Vagina (tissue), 2 donors: ENCODE results near the gene PTK6. TPM values are rescaled to one million over a fixed set of nuclear protein-coding genes. Genes with fewer than 3 reads are reported as not detected.

Source experiments
- DNase-seq, 2 donors: peaks; one replicate each; pipeline ENCODE4 v3.0.0-alpha.2; 2017; ENCODE audit errors: extremely low spot score in 2 of 2
- H3K27ac ChIP-seq: fragments of 200-600 bp; sonication (generic); one replicate; pipeline ENCODE4 v1.5.1; 2019
- H3K27me3 ChIP-seq: fragments of 200-600 bp; sonication (generic); one replicate; pipeline ENCODE4 v1.5.1; 2019
- H3K36me3 ChIP-seq, 2 donors: fragments of 200-600 bp; sonication (generic); one replicate each; pipeline ENCODE4 v1.5.1; 2017 to 2019
- H3K4me1 ChIP-seq: fragments of 200-600 bp; sonication (generic); one replicate; pipeline ENCODE4 v1.5.1; 2019
- H3K4me3 ChIP-seq, 2 donors: fragments of 200-600 bp; sonication (generic); 1 replicate in 1 of 2; 2 replicates in 1 of 2; pipeline ENCODE4 v1.5.1; 2016 to 2019
- H3K9me3 ChIP-seq: fragments of 200-600 bp; sonication (generic); one replicate; pipeline ENCODE4 v1.5.1; 2019
- CTCF ChIP-seq, 3 experiments: fragments of 450-650 bp in 2 of 3; fragments of 200-600 bp in 1 of 3; sonication (generic) in 1 of 3; IDR thresholded peaks; one replicate each; pipeline ENCODE4 v1.5.1; 2017 to 2019; ENCODE audit warnings: antibody characterized with exemption in 3 of 3, mild to moderate bottlenecking in 2 of 3, moderate library complexity in 2 of 3
- POLR2A ChIP-seq, 2 donors: fragments of 450-650 bp; IDR thresholded peaks; one replicate each; pipeline ENCODE4 v1.6.1; 2017; ENCODE audit warnings: antibody characterized with exemption in 2 of 2, mild to moderate bottlenecking in 2 of 2, moderate library complexity in 2 of 2
- POLR2AphosphoS5 ChIP-seq, 2 donors: sonication (generic); formaldehyde crosslinking; IDR thresholded peaks; one replicate each; pipeline ENCODE4 v1.9.0; 2017; ENCODE audit warnings: antibody characterized with exemption in 2 of 2, mild to moderate bottlenecking in 2 of 2, low read depth in 1 of 2; ENCODE audit not compliant: insufficient read depth in 1 of 2
- intact Hi-C: fragments of 100-400 bp; cut with DNase I; formaldehyde crosslinking; loops from one replicate; pipeline ENCODE4 v1.15.1; 2023
- total RNA-seq: library from RNA; depleted of rRNA; stranded (reverse); fragments of >200 nt; gene quantifications from one replicate; pipeline ENCODE4 v1.2.3, GENCODE V29; 2016

Gene PTK6
- total RNA-seq, 1 donor from 2014 or later, result 25.8 TPM

GRCh38 chr20:63549679-63550282 is 12.6 kb upstream of the PTK6 start:
- Histone ChIP-seq H3K36me3 (no peaks in the 10 kb centered on the region), H3K9me3 (no peaks in the 10 kb centered on the region), H3K4me1 (peaks cover 24% of the 10 kb centered on the region), H3K27me3 (peaks cover 5% of the 10 kb centered on the region), H3K27ac (no peak overlapping the region), H3K4me3 (no peak overlapping the region)
- DNase-seq, result no peak
- intact Hi-C loops, result no loop called here
- TF ChIP-seq POLR2AphosphoS5 (IDR thresholded peaks at IDR 0.05; ENCODE audit: insufficient read depth in 1 of 2, low read depth in 1 of 2), result no peak
- no peak for TF ChIP-seq CTCF (IDR thresholded peaks at IDR 0.05)

DNA sequence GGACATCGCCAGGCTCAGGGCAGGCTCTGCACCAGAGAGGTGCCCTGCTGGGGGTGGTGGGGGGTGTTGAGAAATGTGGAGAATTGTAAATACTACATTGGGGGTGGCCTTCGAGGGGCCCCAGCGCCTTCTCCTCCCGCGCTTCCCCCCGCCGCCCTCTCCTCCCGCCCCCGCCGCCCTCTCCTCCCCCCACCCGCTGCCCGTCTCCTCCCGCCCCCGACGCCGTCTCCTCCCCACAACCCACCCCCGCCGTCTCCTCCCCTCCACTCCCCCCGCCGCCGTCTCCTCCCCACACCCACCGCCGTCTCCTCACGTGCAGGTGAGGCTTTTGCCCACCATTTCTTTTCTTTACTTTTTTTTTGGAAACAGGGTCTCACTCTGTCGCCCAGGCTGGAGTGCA is 11.8 kb upstream of the PTK6 start:
- Histone ChIP-seq H3K36me3 (no peaks in the 10 kb centered on the region), H3K27ac (no peak overlapping the region), H3K9me3 (no peaks in the 10 kb centered on the region), H3K4me1 (peaks cover 17% of the 10 kb centered on the region), H3K27me3 (peaks cover 5% of the 10 kb centered on the region), H3K4me3 (no peak overlapping the region)
- intact Hi-C loops, result no loop called here
- no peak for DNase-seq
- no peak for TF ChIP-seq CTCF (IDR thresholded peaks at IDR 0.05)
- TF ChIP-seq POLR2A (IDR thresholded peaks at IDR 0.05), result no peak
- TF ChIP-seq POLR2AphosphoS5 (IDR thresholded peaks at IDR 0.05; ENCODE audit: insufficient read depth in 1 of 2, low read depth in 1 of 2), result no peak

GRCh38 chr20:63548542-63548941 is 11.4 kb upstream of the PTK6 start:
- H3K4me3 ChIP-seq, result no peak overlapping the region
- H3K27ac ChIP-seq, result no peak overlapping the region
- peaks cover 13% of the 10 kb centered on the region for H3K4me1 ChIP-seq
- H3K9me3 ChIP-seq, result no peaks in the 10 kb centered on the region
- no peak for DNase-seq
- TF ChIP-seq POLR2A (IDR thresholded peaks at IDR 0.05) (no peak), CTCF (IDR thresholded peaks at IDR 0.05) (no peak), POLR2AphosphoS5 (IDR thresholded peaks at IDR 0.05; ENCODE audit: insufficient read depth in 1 of 2, low read depth in 1 of 2) (no peak)
- intact Hi-C loops, result no loop called here
- peaks cover 5% of the 10 kb centered on the region for H3K27me3 ChIP-seq
- no peaks in the 10 kb centered on the region for H3K36me3 ChIP-seq

GRCh38 chr20:63547725-63548480 is 10.7 kb upstream of the PTK6 start, which contains the start of gene SRMS:
Gene SRMS, minus strand, starts transcription at chr20:63547749. Its CDS starts 286 bp downstream, at chr20:63547463.
- Histone ChIP-seq H3K27ac (no peak within 1 kb of the TSS), H3K36me3 (no peaks in the 10 kb centered on the region), H3K27me3 (peaks cover 5% of the 10 kb centered on the region), H3K4me3 (no peak within 1 kb of the TSS), H3K4me1 (peaks cover 6% of the 10 kb centered on the region), H3K9me3 (no peaks in the 10 kb centered on the region)
- no peak for DNase-seq
- intact Hi-C loops, result no loop called here
- TF ChIP-seq POLR2A (IDR thresholded peaks at IDR 0.05) (no peak), POLR2AphosphoS5 (IDR thresholded peaks at IDR 0.05; ENCODE audit: insufficient read depth in 1 of 2, low read depth in 1 of 2) (no peak), CTCF (IDR thresholded peaks at IDR 0.05) (no peak)
